Natural killer cell (primary cell): ENCODE measurements around the gene RASGRP2. TPM values are rescaled to one million over a fixed set of nuclear protein-coding genes. Genes with fewer than 3 reads are reported as not detected.

Experiments used
- ATAC-seq, 3 donors: fragments of 150-1000 bp in 2 of 3; fragments of 200-7000 bp in 1 of 3; cut with Tn5 transposase; 1 replicate in 1 of 3; 2 replicates in 2 of 3; pipeline ENCODE4 v1.10.0; 2021; ENCODE audit warnings: mild to moderate bottlenecking in 2 of 3, moderate library complexity in 2 of 3
- DNase-seq, 2 donors: peaks; one replicate each; pipeline versions ENCODE4 v3.0.0 to v3.0.0-alpha.2; 2013 to 2021; ENCODE audit warnings: mixed read lengths in 1 of 2
- H3K27ac ChIP-seq: one replicate; pipeline ENCODE4 v1.5.1; 2013; ENCODE audit warnings: mild to moderate bottlenecking, low read length
- H3K27me3 ChIP-seq: one replicate; pipeline ENCODE4 v1.6.1; 2013; ENCODE audit warnings: low read length; ENCODE audit not compliant: control insufficient read depth, insufficient read depth
- H3K36me3 ChIP-seq: one replicate; pipeline ENCODE4 v1.6.1; 2013; ENCODE audit warnings: low read length; ENCODE audit not compliant: control insufficient read depth, insufficient read depth
- H3K4me1 ChIP-seq: one replicate; pipeline ENCODE4 v1.6.1; 2013; ENCODE audit warnings: low read length; ENCODE audit not compliant: control insufficient read depth, insufficient read depth
- H3K4me3 ChIP-seq: one replicate; pipeline ENCODE4 v1.5.1; 2013; ENCODE audit warnings: low read length
- H3K9me3 ChIP-seq: one replicate; pipeline ENCODE4 v1.6.1; 2013; ENCODE audit warnings: low read length; ENCODE audit not compliant: control insufficient read depth, insufficient read depth
- H3K27ac Mint-ChIP-seq, 2 donors: one replicate each; pipeline ENCODE4 v1.8.0; 2022; ENCODE audit warnings: mild to moderate bottlenecking in 2 of 2, mixed read lengths in 2 of 2, moderate library complexity in 1 of 2
- H3K27me3 Mint-ChIP-seq, 2 donors: one replicate each; pipeline ENCODE4 v1.8.0; 2022; ENCODE audit warnings: low read depth in 2 of 2, mixed read lengths in 2 of 2
- H3K36me3 Mint-ChIP-seq: one replicate; pipeline ENCODE4 v1.8.0; 2022; ENCODE audit warnings: mixed read lengths
- H3K4me1 Mint-ChIP-seq, 2 donors: one replicate each; pipeline ENCODE4 v1.8.0; 2022; ENCODE audit warnings: mixed read lengths in 2 of 2
- H3K4me3 Mint-ChIP-seq: one replicate; pipeline ENCODE4 v1.8.0; 2022; ENCODE audit warnings: mild to moderate bottlenecking, moderate library complexity, mixed read lengths
- H3K9me3 Mint-ChIP-seq, 2 donors: one replicate each; pipeline ENCODE4 v1.8.0; 2022; ENCODE audit warnings: mixed read lengths in 2 of 2
- CTCF ChIP-seq: fragments of 200-600 bp; IDR thresholded peaks from one replicate; pipeline ENCODE4 v1.8.0; 2022; ENCODE audit warnings: antibody characterized with exemption
- WGBS: methylation state at CpG from one replicate; pipeline ENCODE4 v1.1.7; 2013; ENCODE audit warnings: missing lambda C conversion rate; ENCODE audit not compliant: insufficient coverage; 5-methylcytosine and 5-hydroxymethylcytosine counted together
- intact Hi-C: fragments of 100-400 bp; cut with micrococcal nuclease; formaldehyde crosslinking; loops from one replicate; pipeline ENCODE4 v1.14.2; 2022
- total RNA-seq, 4 donors: library from RNA; stranded (reverse); fragments of 120-200 nt in 1 of 4; gene quantifications; one replicate each; pipeline versions ENCODE4 v1.2.3 to v1.2.4, GENCODE V29; 2013 to 2022

The RASGRP2 gene
- total RNA-seq, 3 donors from 2014 or later (not counting 1 experiment from before 2014, with no cell fraction given) = 371 to 417 (median 394) TPM

- Histone ChIP-seq H3K27me3 (no peaks in the 10 kb centered on the region), H3K27ac (peak overlapping the region; percentile 85), H3K4me3 (peak overlapping the region; percentile 63), H3K9me3 (no peaks in the 10 kb centered on the region), H3K4me1 (peaks cover 50% of the 10 kb centered on the region), H3K36me3 (peaks cover 9% of the 10 kb centered on the region)
- intact Hi-C loops = no loop called here
- no peaks in the 10 kb centered on the region for H3K27me3 Mint-ChIP-seq
- no peaks in the 10 kb centered on the region for H3K36me3 Mint-ChIP-seq
- ATAC-seq (peak; percentile 49 to 65 (median 58)), DNase-seq (peak; percentile 83 to 91)
- under 1% methylated on average over 44 of the region's 52 CpGs for WGBS
- H3K4me3 Mint-ChIP-seq = peak overlapping the region; percentile 98
- TF ChIP-seq CTCF = no peak
- H3K27ac Mint-ChIP-seq = peak overlapping the region; percentile 95
- no peaks in the 10 kb centered on the region for H3K9me3 Mint-ChIP-seq
- peaks cover 35 to 63% of the 10 kb centered on the region in 2 donors for H3K4me1 Mint-ChIP-seq
Measured at GRCh38 chr11:64745521-64746328, 1.8 kb upstream of the RASGRP2 start.

GRCh38 chr11:64745189-64745520 is 1.2 kb upstream of the RASGRP2 start:
- H3K27me3 Mint-ChIP-seq = no peaks in the 10 kb centered on the region
- DNase-seq (peak; percentile 68 to 90), ATAC-seq (peak; percentile 5 to 40 (median 15))
- Histone ChIP-seq H3K9me3 (no peaks in the 10 kb centered on the region), H3K4me1 (peaks cover 49% of the 10 kb centered on the region), H3K4me3 (peak overlapping the region; percentile 63), H3K27me3 (no peaks in the 10 kb centered on the region), H3K27ac (peak overlapping the region; percentile 85), H3K36me3 (peaks cover 14% of the 10 kb centered on the region)
- H3K4me1 Mint-ChIP-seq = peaks cover 34 to 64% of the 10 kb centered on the region in 2 donors
- H3K36me3 Mint-ChIP-seq = no peaks in the 10 kb centered on the region
- no peaks in the 10 kb centered on the region for H3K9me3 Mint-ChIP-seq
- peak overlapping the region; percentile 95 for H3K27ac Mint-ChIP-seq
- H3K4me3 Mint-ChIP-seq = peak overlapping the region; percentile 98
- 0% methylated on average over 20 of the region's 20 CpGs for WGBS
- intact Hi-C loops = no loop called here
- TF ChIP-seq CTCF = no peak

DNA sequence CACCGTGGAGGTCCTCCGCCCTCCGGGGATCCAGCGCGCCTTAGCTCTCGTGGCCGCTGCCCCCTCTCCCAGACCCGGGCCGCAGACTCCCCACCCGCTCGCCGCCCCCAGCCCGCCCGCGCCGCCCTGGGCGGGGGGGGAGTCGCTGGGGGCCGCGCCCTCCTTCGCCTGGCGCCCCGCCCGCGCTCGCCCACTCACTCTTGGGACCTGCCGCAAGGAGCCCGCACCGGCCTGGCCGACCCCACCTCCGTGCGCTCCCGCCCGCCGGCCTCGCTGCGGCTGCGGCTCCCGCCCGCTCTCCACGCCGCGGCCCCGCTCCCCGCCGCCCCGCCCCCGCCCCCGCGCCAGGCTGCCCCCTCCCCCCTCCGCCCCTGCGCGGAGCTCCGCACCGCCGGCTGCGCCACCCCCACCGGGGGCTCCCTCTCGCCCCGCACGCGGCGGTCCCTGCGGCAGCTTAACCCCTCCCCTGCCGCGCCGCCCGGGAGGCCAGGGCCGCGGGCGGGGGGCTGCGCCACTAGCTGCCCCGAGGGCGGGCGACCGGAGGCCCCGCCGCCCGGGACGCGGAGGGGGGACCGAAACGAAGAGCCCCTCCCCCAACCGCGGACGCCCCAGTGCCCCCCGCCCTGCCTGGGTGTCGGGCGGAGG is 724 bp upstream of the RASGRP2 start:
- DNase-seq (no peak), ATAC-seq (peak; percentile 1 to 3 (median 2))
- Mint-ChIP-seq H3K4me1 (peaks cover 33 to 68% of the 10 kb centered on the region in 2 donors), H3K36me3 (no peaks in the 10 kb centered on the region), H3K9me3 (no peaks in the 10 kb centered on the region), H3K27me3 (no peaks in the 10 kb centered on the region), H3K27ac (peak overlapping the region; percentile 98), H3K4me3 (peak overlapping the region; percentile 99)
- peaks cover 19% of the 10 kb centered on the region for H3K36me3 ChIP-seq
- WGBS = under 1% methylated on average over 81 of the region's 89 CpGs
- no peaks in the 10 kb centered on the region for H3K9me3 ChIP-seq
- TF ChIP-seq CTCF = no peak
- no peaks in the 10 kb centered on the region for H3K27me3 ChIP-seq
- H3K27ac ChIP-seq = peak overlapping the region; percentile 85
- intact Hi-C loops = loop anchor here (5.0 kb wide), 1 partner anchor 68 kb away; the partner anchor contains the start of gene MEN1
- H3K4me1 ChIP-seq = peaks cover 48% of the 10 kb centered on the region
- peak overlapping the region; percentile 63 for H3K4me3 ChIP-seq
